GM21381 (cell line): Measurements from ENCODE around the gene DNASE1L1.

ENCODE experiments used
- ATAC-seq: cut with Tn5 transposase; IDR thresholded peaks from one replicate; pipeline ENCODE4 v1.9.1; 2021; ENCODE audit warnings: mild to moderate bottlenecking, moderate library complexity; ENCODE audit not compliant: unreplicated experiment

DNASE1L1 gene

GRCh38 chrX:154370300-154371016, 38.6 kb downstream of the DNASE1L1 start:
- ATAC-seq, result no peak

GRCh38 chrX:154369449-154370299, 39.4 kb downstream of the DNASE1L1 start:
- no peak for ATAC-seq

- peak; percentile 30 for ATAC-seq
Observed at GRCh38 chrX:154368630-154369448, 40.2 kb downstream of the DNASE1L1 start.

- ATAC-seq, result no peak
Observed at GRCh38 chrX:154367474-154368308, 41.4 kb downstream of the DNASE1L1 start.

GRCh38 chrX:154366666-154367055, 42.4 kb downstream of the DNASE1L1 start:
- no peak for ATAC-seq

GRCh38 chrX:154365997-154366665, 42.9 kb downstream of the DNASE1L1 start:
- ATAC-seq, result no peak

- ATAC-seq, result no peak
Observed at GRCh38 chrX:154365052-154365600, 43.9 kb downstream of the DNASE1L1 start.

GRCh38 chrX:154363706-154364439, 45.2 kb downstream of the DNASE1L1 start:
- no peak for ATAC-seq

GRCh38 chrX:154362085-154362742, 46.8 kb downstream of the DNASE1L1 start:
- ATAC-seq, result no peak

- no peak for ATAC-seq
Observed at GRCh38 chrX:154360155-154360713, 48.8 kb downstream of the DNASE1L1 start.

- ATAC-seq, result no peak
Observed at GRCh38 chrX:154359362-154360154, 49.5 kb downstream of the DNASE1L1 start.

GRCh38 chrX:154358829-154359228, 50.2 kb downstream of the DNASE1L1 start:
- no peak for ATAC-seq

- ATAC-seq, result no peak
Observed at GRCh38 chrX:154358011-154358410, 51.0 kb downstream of the DNASE1L1 start.

GRCh38 chrX:154357205-154357604, 51.8 kb downstream of the DNASE1L1 start:
- ATAC-seq, result no peak

GRCh38 chrX:154356596-154356995, 52.5 kb downstream of the DNASE1L1 start:
- no peak for ATAC-seq

- no peak for ATAC-seq
Observed at GRCh38 chrX:154355776-154356140, 53.3 kb downstream of the DNASE1L1 start.

GRCh38 chrX:154355094-154355775, 53.8 kb downstream of the DNASE1L1 start:
- ATAC-seq, result no peak
